Heart left ventricle (tissue), 16 donors: Measurements from ENCODE around the gene SLC25A42. TPM values are rescaled to one million over a fixed set of nuclear protein-coding genes. Genes with fewer than 3 reads are reported as not detected.
"Not testable (repeated sequence)": the region's sequence is repeated elsewhere in the genome, so short reads cannot be mapped to it uniquely, and the experiment has no call there.

Experiments used
- ATAC-seq, 4 donors: fragments of 200-7000 bp; cut with Tn5 transposase; one replicate each; pipeline ENCODE4 v1.9.1; 2020 to 2022; ENCODE audit warnings: moderate library complexity in 4 of 4, mild to moderate bottlenecking in 3 of 4, moderate number of reproducible peaks in 1 of 4
- DNase-seq, 5 donors: peaks; one replicate each; pipeline ENCODE4 v3.0.0-alpha.2; 2020
- H3K27ac ChIP-seq, 12 donors: fragments of 200-600 bp; sonication (generic) in 4 of 12; one replicate each; pipeline versions ENCODE4 v1.5.0 to v1.8.0; 2016 to 2022; ENCODE audit warnings: mild to moderate bottlenecking in 2 of 12
- H3K27me3 ChIP-seq, 9 donors: fragments of 200-600 bp; sonication (generic) in 2 of 9; one replicate each; pipeline versions ENCODE4 v1.5.1 to v1.8.0; 2016 to 2022; ENCODE audit warnings: mild to moderate bottlenecking in 3 of 9
- H3K36me3 ChIP-seq, 9 donors: fragments of 200-600 bp; sonication (generic) in 2 of 9; one replicate each; pipeline versions ENCODE4 v1.5.0 to v1.8.0; 2018 to 2022; ENCODE audit warnings: mild to moderate bottlenecking in 2 of 9
- H3K4me1 ChIP-seq, 12 donors: fragments of 200-600 bp; sonication (generic) in 4 of 12; one replicate each; pipeline versions ENCODE4 v1.5.0 to v1.8.0; 2016 to 2022; ENCODE audit warnings: mild to moderate bottlenecking in 3 of 12
- H3K4me3 ChIP-seq, 12 donors: fragments of 200-600 bp; sonication (generic) in 4 of 12; one replicate each; pipeline versions ENCODE4 v1.5.0 to v1.8.0; 2017 to 2022; ENCODE audit warnings: mild to moderate bottlenecking in 9 of 12, moderate library complexity in 4 of 12
- H3K9me3 ChIP-seq, 12 donors: fragments of 200-600 bp; sonication (generic) in 4 of 12; one replicate each; pipeline versions ENCODE4 v1.5.0 to v1.8.0; 2016 to 2022; ENCODE audit warnings: mild to moderate bottlenecking in 1 of 12
- CTCF ChIP-seq, 12 donors: fragments of 200-600 bp; sonication (generic) in 4 of 12; IDR thresholded peaks; one replicate each; pipeline versions ENCODE4 v1.5.0 to v1.8.0; 2018 to 2022; ENCODE audit warnings: antibody characterized with exemption in 12 of 12, mild to moderate bottlenecking in 5 of 12
- POLR2A ChIP-seq, 2 donors: fragments of 450-650 bp; IDR thresholded peaks; one replicate each; pipeline ENCODE4 v1.6.1; 2017; ENCODE audit warnings: antibody characterized with exemption in 2 of 2, mild to moderate bottlenecking in 2 of 2, moderate library complexity in 2 of 2
- WGBS, 4 donors: extraction: QIAGEN DNeasy Blood & Tissue Kit in 2 of 4; methylation state at CpG; one replicate each; pipeline versions ENCODE4 v1.1.5 to v1.1.7; 2013 to 2018; 5-methylcytosine and 5-hydroxymethylcytosine counted together
- intact Hi-C, 10 donors: fragments of 100-400 bp; cut with DNase I; formaldehyde crosslinking; loops; one replicate each; pipeline versions ENCODE4 v1.11.1 to v1.14.2; 2022
- polyA plus RNA-seq, 2 donors: library from polyadenylated mRNA; stranded (reverse); fragments of 200-250 nt; gene quantifications; one replicate each; pipeline ENCODE4 v1.2.3, GENCODE V29; 2013
- total RNA-seq, 9 donors: library from RNA; depleted of rRNA in 2 of 9; stranded (reverse); fragments of >200 nt in 2 of 9; fragmentation: NEBNext Ultra II Directional in 3 of 9; extraction: Animal tissue kit (Norgen Biotek cat#: 25700) in 3 of 9; gene quantifications; one replicate each; pipeline versions ENCODE4 v1.1.0 to v1.2.4, GENCODE V29; 2016 to 2023
- donor health status: ischemic (EF 13 %, LVEDD 7.1; RV severe dilation, severe dysfunction).
- donor health status: healthy with polysubstance abuse.
- donor health status: DM: no; HTN: yes; CAD: no.
- donor health status: DM: no; HTN: no; CAD: no.
- donor health status: ischemic (EF 25% LVEDD 6.9; RV normal size, moderate dysfunction).
- donor health status: ischemic (EF 25% LVEDD 5.7; RV mildly dilated, moderate dysfunction).
- donor health status: healthy.
- donor health status: DM: yes; HTN: yes; CAD: no.
- donor health status: ischemic (EF 35%, LVEDD 5.7; RV mildly dilated, moderate dysfunction).
- donor health status: nonischemic (EF 11% LVEDD 7.7; RV severe dilation, severe dysfunction).
- donor health status: DM: yes; HTN: yes; CAD: no.
- donor health status: PGD.
- donor health status: ischemic (EF 29% LVEDD 5.4; RV normal size, mild dysfunction).
- donor health status: nonischemic (EF 23%, LVEDD 6.1; RV moderate dilation, normal function).

SLC25A42 gene
- total and polyA plus RNA-seq, 11 donors: 15.6 to 28.0 (median 17.9) TPM

GRCh38 chr19:19132912-19133311, 69.1 kb downstream of the SLC25A42 start:
- Histone ChIP-seq H3K4me3 (no peak overlapping the region), H3K27ac (no peak overlapping the region), H3K36me3 (peaks cover 0 to 10% (median 0%) of the 10 kb centered on the region in 9 donors), H3K27me3 (no peaks in the 10 kb centered on the region), H3K9me3 (peaks cover 0 to 17% (median 9%) of the 10 kb centered on the region in 12 donors), H3K4me1 (peaks cover 0 to 20% (median 10%) of the 10 kb centered on the region in 12 donors)
- DNase-seq (no peak), ATAC-seq (no peak)
- WGBS, 4 donors: 95 to 100% (median 97%) methylated on average over 5 to 12 of the region's 12 CpGs
- intact Hi-C loops: no loop called here
- TF ChIP-seq CTCF (IDR thresholded peaks at IDR 0.05) (no peak), POLR2A (IDR thresholded peaks at IDR 0.05) (no peak)

- H3K4me1 ChIP-seq: peaks cover 0 to 21% (median 10%) of the 10 kb centered on the region in 12 donors
- peak overlapping the region in 4 of 12 donors; percentile 61 to 79 (median 67) for H3K27ac ChIP-seq
- DNase-seq: no peak
- ATAC-seq: no peak
- H3K4me3 ChIP-seq: no peak overlapping the region
- intact Hi-C loops: no loop called here
- 87 to 91% (median 89%) methylated on average over 6 of the region's 6 CpGs for WGBS, 4 donors
- peaks cover 0 to 8% (median 0%) of the 10 kb centered on the region in 9 donors for H3K36me3 ChIP-seq
- H3K9me3 ChIP-seq: peaks cover 0 to 17% (median 9%) of the 10 kb centered on the region in 12 donors
- TF ChIP-seq POLR2A (IDR thresholded peaks at IDR 0.05) (no peak), CTCF (IDR thresholded peaks at IDR 0.05) (no peak)
- no peaks in the 10 kb centered on the region for H3K27me3 ChIP-seq
Observed at GRCh38 chr19:19133985-19134384, 70.2 kb downstream of the SLC25A42 start.

- peak in 1 of 4 donors; percentile 78 for ATAC-seq
- H3K27ac ChIP-seq: peak overlapping the region in 7 of 12 donors; percentile 49 to 79 (median 66)
- H3K4me1 ChIP-seq: peaks cover 0 to 21% (median 10%) of the 10 kb centered on the region in 12 donors
- peak in 4 of 5 donors; percentile 83 to 94 (median 87) for DNase-seq
- peaks cover 0 to 7% (median 0%) of the 10 kb centered on the region in 9 donors for H3K36me3 ChIP-seq
- intact Hi-C loops: loop anchor here in 3 of 10 donors (5.0 kb wide), 2 partner anchors 72 to 82 kb away; partner anchors contain the start of gene SLC25A42 (in 2 of the 3)
- H3K27me3 ChIP-seq: no peaks in the 10 kb centered on the region
- peak overlapping the region in 2 of 12 donors; percentile 1 to 16 for H3K4me3 ChIP-seq
- H3K9me3 ChIP-seq: peaks cover 0 to 17% (median 9%) of the 10 kb centered on the region in 12 donors
- WGBS, 4 donors: 24 to 31% (median 28%) methylated on average over 17 to 21 of the region's 21 CpGs
- TF ChIP-seq POLR2A (IDR thresholded peaks at IDR 0.05): no peak
- TF ChIP-seq CTCF (IDR thresholded peaks at IDR 0.05): no peak
Observed at GRCh38 chr19:19134687-19135158, 70.9 kb downstream of the SLC25A42 start.

GRCh38 chr19:19135713-19136112, 71.9 kb downstream of the SLC25A42 start:
- Histone ChIP-seq H3K4me1 (peaks cover 0 to 21% (median 10%) of the 10 kb centered on the region in 12 donors), H3K27ac (peak overlapping the region in 3 of 12 donors; percentile 61 to 79 (median 68)), H3K9me3 (peaks cover 0 to 17% (median 9%) of the 10 kb centered on the region in 12 donors)
- not testable (repeated sequence) for ATAC-seq, DNase-seq, H3K4me3 ChIP-seq, H3K36me3 ChIP-seq, H3K27me3 ChIP-seq
- intact Hi-C loops: loop anchor here in 3 of 10 donors (5.0 kb wide), 2 partner anchors 73 to 83 kb away; partner anchors contain the start of gene SLC25A42 (in 2 of the 3)
- 80 to 91% (median 88%) methylated on average over 6 of the region's 6 CpGs for WGBS, 4 donors
